Activated naive CD8-positive, alpha-beta T cell treated with anti-CD3 and anti-CD28 coated beads for 36 hours (primary cell): ENCODE measurements around the gene HLA-DPB1. TPM values are rescaled to one million over a fixed set of nuclear protein-coding genes. Genes with fewer than 3 reads are reported as not detected.

ENCODE experiments used
- DNase-seq: peaks from one replicate; pipeline ENCODE4 v3.0.0; 2021
- H3K27ac Mint-ChIP-seq: one replicate; pipeline ENCODE4 v1.8.0; 2022; ENCODE audit warnings: mild to moderate bottlenecking, moderate library complexity, mixed read lengths
- H3K27me3 Mint-ChIP-seq: one replicate; pipeline ENCODE4 v1.8.0; 2022; ENCODE audit warnings: mild to moderate bottlenecking, mixed read lengths
- H3K36me3 Mint-ChIP-seq: one replicate; pipeline ENCODE4 v1.8.0; 2021; ENCODE audit warnings: mild to moderate bottlenecking, mixed read lengths
- H3K4me1 Mint-ChIP-seq: one replicate; pipeline ENCODE4 v1.8.0; 2021; ENCODE audit warnings: mixed read lengths
- H3K4me3 Mint-ChIP-seq: one replicate; pipeline ENCODE4 v1.8.0; 2022; ENCODE audit warnings: mild to moderate bottlenecking, moderate library complexity, mixed read lengths
- H3K9me3 Mint-ChIP-seq: one replicate; pipeline ENCODE4 v1.8.0; 2022; ENCODE audit warnings: mixed read lengths
- total RNA-seq, 2 experiments: library from RNA; stranded (reverse); gene quantifications; one replicate each; pipeline ENCODE4 v1.2.3, GENCODE V29; 2021

The HLA-DPB1 gene
- total RNA-seq, 2 experiments from 2014 or later: 8.2 to 9.3 TPM

- no peaks in the 10 kb centered on the region for H3K27me3 Mint-ChIP-seq
- no peak overlapping the region for H3K4me3 Mint-ChIP-seq
- no peaks in the 10 kb centered on the region for H3K4me1 Mint-ChIP-seq
- H3K9me3 Mint-ChIP-seq: peaks cover 11% of the 10 kb centered on the region
- H3K27ac Mint-ChIP-seq: no peak overlapping the region
- DNase-seq: no peak
- no peaks in the 10 kb centered on the region for H3K36me3 Mint-ChIP-seq
Observed at GRCh38 chr6:33124947-33125346, 49.2 kb downstream of the HLA-DPB1 start.

- DNase-seq: peak; percentile 46
- no peak overlapping the region for H3K4me3 Mint-ChIP-seq
- H3K36me3 Mint-ChIP-seq: no peaks in the 10 kb centered on the region
- peaks cover 11% of the 10 kb centered on the region for H3K9me3 Mint-ChIP-seq
- no peaks in the 10 kb centered on the region for H3K4me1 Mint-ChIP-seq
- H3K27me3 Mint-ChIP-seq: no peaks in the 10 kb centered on the region
- no peak overlapping the region for H3K27ac Mint-ChIP-seq
Observed at GRCh38 chr6:33126101-33126714, 50.4 kb downstream of the HLA-DPB1 start.

- H3K4me1 Mint-ChIP-seq: no peaks in the 10 kb centered on the region
- no peak overlapping the region for H3K27ac Mint-ChIP-seq
- H3K36me3 Mint-ChIP-seq: no peaks in the 10 kb centered on the region
- H3K9me3 Mint-ChIP-seq: peaks cover 9% of the 10 kb centered on the region
- no peak for DNase-seq
- no peak overlapping the region for H3K4me3 Mint-ChIP-seq
- no peaks in the 10 kb centered on the region for H3K27me3 Mint-ChIP-seq
Observed at GRCh38 chr6:33128318-33128717, 52.5 kb downstream of the HLA-DPB1 start.

GRCh38 chr6:33132081-33132524 is 56.3 kb downstream of the HLA-DPB1 start:
- Mint-ChIP-seq H3K36me3 (no peaks in the 10 kb centered on the region), H3K27me3 (no peaks in the 10 kb centered on the region), H3K27ac (no peak overlapping the region), H3K9me3 (no peaks in the 10 kb centered on the region), H3K4me1 (no peaks in the 10 kb centered on the region), H3K4me3 (no peak overlapping the region)
- DNase-seq: no peak

DNA sequence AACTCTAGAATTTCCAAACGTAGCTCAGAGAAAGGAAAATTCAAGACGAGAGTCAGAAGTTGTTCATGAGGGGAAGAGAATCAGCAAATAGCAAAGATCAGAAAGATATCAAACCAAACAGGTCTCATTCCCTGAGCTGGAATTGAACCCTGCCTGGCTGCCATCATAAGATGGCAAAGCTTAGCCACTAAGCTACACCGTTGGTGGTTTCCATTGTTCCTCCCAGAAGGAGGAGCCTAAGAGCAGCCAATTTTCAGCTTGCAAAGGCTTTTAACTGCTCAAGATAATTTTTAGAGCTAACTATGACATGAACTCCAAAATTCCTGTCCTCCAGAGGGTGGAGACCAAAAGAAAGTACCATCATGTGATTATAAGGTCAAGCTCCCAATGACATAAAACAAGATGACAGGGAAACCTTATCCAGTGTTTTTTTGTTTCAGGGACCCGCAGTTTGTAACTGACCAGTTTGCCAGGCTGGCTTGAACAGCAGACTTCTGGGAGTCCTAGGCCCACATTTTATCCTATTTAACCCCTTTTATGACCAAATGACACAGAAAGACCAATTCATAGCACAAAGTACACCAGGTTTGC is 60.6 kb downstream of the HLA-DPB1 start:
- Mint-ChIP-seq H3K27me3 (peaks cover 8% of the 10 kb centered on the region), H3K4me3 (no peak overlapping the region), H3K9me3 (no peaks in the 10 kb centered on the region), H3K4me1 (no peaks in the 10 kb centered on the region), H3K36me3 (no peaks in the 10 kb centered on the region), H3K27ac (no peak overlapping the region)
- DNase-seq: no peak

Other genes with a start within 250 kb of the HLA-DPB1 start
- gene TAP2, start 237.3 kb upstream of the HLA-DPB1 start, total RNA-seq: 100 to 1,000 TPM; 216 to 226 TPM
- gene PSMB8, start 231.9 kb upstream of the HLA-DPB1 start, total RNA-seq: 100 to 1,000 TPM; 385 to 393 TPM
- gene TAP1, start 222.3 kb upstream of the HLA-DPB1 start, total RNA-seq: 100 to 1,000 TPM; 337 to 356 TPM
- 100 to 1,000 TPM; 315 to 316 TPM for gene PSMB9, start 221.8 kb upstream of the HLA-DPB1 start, total RNA-seq
- gene HLA-DMB, start 135.0 kb upstream of the HLA-DPB1 start, total RNA-seq: 1 to 10 TPM; 4.6 to 6.1 TPM
- 10 to 100 TPM; 15.8 to 16.9 TPM for gene HLA-DMA, start 122.9 kb upstream of the HLA-DPB1 start, total RNA-seq
- gene BRD2, start 107.4 kb upstream of the HLA-DPB1 start, total RNA-seq: 100 to 1,000 TPM; 298 to 335 TPM
- gene HLA-DOA, start 66.4 kb upstream of the HLA-DPB1 start, total RNA-seq: 1 to 10 TPM; 9.8 to 9.9 TPM
- 10 to 100 TPM; 14.7 to 16.3 TPM for gene HLA-DPA1, start 2.3 kb upstream of the HLA-DPB1 start, total RNA-seq
- 1 to 10 TPM; 1.0 to 1.1 TPM for gene COL11A2, start 116.5 kb downstream of the HLA-DPB1 start, total RNA-seq
- gene RXRB, start 124.7 kb downstream of the HLA-DPB1 start, total RNA-seq: 10 to 100 TPM; 40.4 to 42.1 TPM
- gene SLC39A7, start 124.9 kb downstream of the HLA-DPB1 start, total RNA-seq: 10 to 100 TPM; 51.0 to 55.6 TPM
- 10 to 100 TPM; 31.1 to 32.6 TPM for gene HSD17B8, start 128.7 kb downstream of the HLA-DPB1 start, total RNA-seq
- 10 to 100 TPM; 35.3 to 35.8 TPM for gene RING1, start 132.5 kb downstream of the HLA-DPB1 start, total RNA-seq
- gene VPS52, start 195.9 kb downstream of the HLA-DPB1 start, total RNA-seq: 10 to 100 TPM; 43.4 to 44.6 TPM
- gene RPS18, start 196.1 kb downstream of the HLA-DPB1 start, total RNA-seq: 1,000 to 10,000 TPM; 3,940 to 3,999 TPM
- 1 to 10 TPM; 1.8 to 2.1 TPM for gene B3GALT4, start 201.1 kb downstream of the HLA-DPB1 start, total RNA-seq
- 100 to 1,000 TPM; 105 to 107 TPM for gene WDR46, start 213.2 kb downstream of the HLA-DPB1 start, total RNA-seq
- gene PFDN6, start 213.6 kb downstream of the HLA-DPB1 start, total RNA-seq: 100 to 1,000 TPM; 106 to 107 TPM
- 10 to 100 TPM; 15.0 to 17.7 TPM for gene RGL2, start 223.0 kb downstream of the HLA-DPB1 start, total RNA-seq
- gene TAPBP, start 238.1 kb downstream of the HLA-DPB1 start, total RNA-seq: 100 to 1,000 TPM; 201 to 204 TPM
- 1 to 10 TPM; 4.5 to 4.6 TPM for gene ZBTB22, start 241.8 kb downstream of the HLA-DPB1 start, total RNA-seq
- 10 to 100 TPM; 84.8 to 94.3 TPM for gene DAXX, start 247.0 kb downstream of the HLA-DPB1 start, total RNA-seq